Uterus (tissue), 4 donors: ENCODE measurements around the gene KIAA1217. TPM values are rescaled to one million over a fixed set of nuclear protein-coding genes. Genes with fewer than 3 reads are reported as not detected.

ENCODE experiments used
- DNase-seq, 2 donors: peaks; one replicate each; pipeline ENCODE4 v3.0.0-alpha.2; 2019 to 2020
- H3K27ac ChIP-seq, 2 donors: fragments of 200-600 bp; sonication (generic); 1 replicate in 1 of 2; 2 replicates in 1 of 2; pipeline ENCODE4 v1.5.1; 2016 to 2018
- H3K27me3 ChIP-seq, 2 donors: fragments of 200-600 bp; sonication (generic); one replicate each; pipeline ENCODE4 v1.5.1; 2018 to 2019; ENCODE audit warnings: control low read depth in 1 of 2
- H3K36me3 ChIP-seq, 2 donors: fragments of 200-600 bp; sonication (generic); one replicate each; pipeline ENCODE4 v1.5.1; 2019; ENCODE audit warnings: control low read depth in 1 of 2
- H3K4me1 ChIP-seq, 2 donors: fragments of 200-600 bp; sonication (generic); one replicate each; pipeline ENCODE4 v1.5.1; 2018 to 2019; ENCODE audit warnings: control low read depth in 1 of 2
- H3K4me3 ChIP-seq, 2 donors: fragments of 200-600 bp; sonication (generic); 1 replicate in 1 of 2; 2 replicates in 1 of 2; pipeline ENCODE4 v1.5.1; 2018 to 2019; ENCODE audit warnings: mild to moderate bottlenecking in 1 of 2
- H3K9me3 ChIP-seq, 2 donors: fragments of 200-600 bp; sonication (generic); one replicate each; pipeline ENCODE4 v1.5.1; 2019; ENCODE audit warnings: control low read depth in 1 of 2
- CTCF ChIP-seq, 4 experiments: fragments of 200-600 bp in 2 of 4; fragments of 450-650 bp in 2 of 4; sonication (generic) in 2 of 4; IDR thresholded peaks; one replicate each; pipeline ENCODE4 v1.5.1; 2016 to 2019; ENCODE audit warnings: antibody characterized with exemption in 4 of 4, mild to moderate bottlenecking in 2 of 4, moderate library complexity in 1 of 4
- POLR2A ChIP-seq, 2 donors: fragments of 450-650 bp; IDR thresholded peaks; one replicate each; pipeline ENCODE4 v1.6.1; 2016; ENCODE audit warnings: antibody characterized with exemption in 2 of 2, mild to moderate bottlenecking in 1 of 2, moderate library complexity in 1 of 2
- intact Hi-C: fragments of 100-400 bp; cut with DNase I; formaldehyde crosslinking; loops from one replicate; pipeline ENCODE4 v1.15.1; 2023; ENCODE audit warnings: low total_unique reads
- total RNA-seq, 4 donors: library from RNA; depleted of rRNA in 3 of 4; stranded (reverse); fragments of >200 nt in 3 of 4; gene quantifications; one replicate each; pipeline versions ENCODE4 v1.1.0 to v1.2.4, GENCODE V29; 2014 to 2023
- donor health status: DM: yes; HTN: yes; CAD: no.

The KIAA1217 gene
- total RNA-seq, 4 donors from 2014 or later: 3.5 to 38.2 (median 11.6) TPM

- TF ChIP-seq CTCF (IDR thresholded peaks at IDR 0.05): no peak
- TF ChIP-seq POLR2A (IDR thresholded peaks at IDR 0.05): no peak
- Histone ChIP-seq H3K4me3 (no peak overlapping the region), H3K4me1 (no peaks in the 10 kb centered on the region), H3K9me3 (no peaks in the 10 kb centered on the region), H3K36me3 (no peaks in the 10 kb centered on the region), H3K27ac (peak overlapping the region in 1 of 2 donors; percentile 42), H3K27me3 (no peaks in the 10 kb centered on the region)
- no peak for DNase-seq
- intact Hi-C loops: no loop called here
These were observed 244.5 kb downstream of the KIAA1217 start for GRCh38 chr10:24453404-24453830.

GRCh38 chr10:24453973-24454372, 245.0 kb downstream of the KIAA1217 start:
- H3K4me3 ChIP-seq: no peak overlapping the region
- DNase-seq: no peak
- intact Hi-C loops: no loop called here
- no peak for TF ChIP-seq CTCF (IDR thresholded peaks at IDR 0.05)
- TF ChIP-seq POLR2A (IDR thresholded peaks at IDR 0.05): no peak
- no peaks in the 10 kb centered on the region for H3K36me3 ChIP-seq
- H3K27ac ChIP-seq: peak overlapping the region in 1 of 2 donors; percentile 42
- no peaks in the 10 kb centered on the region for H3K4me1 ChIP-seq
- H3K27me3 ChIP-seq: no peaks in the 10 kb centered on the region
- H3K9me3 ChIP-seq: no peaks in the 10 kb centered on the region

GRCh38 chr10:24455447-24455846, 246.5 kb downstream of the KIAA1217 start:
- H3K27me3 ChIP-seq: no peaks in the 10 kb centered on the region
- DNase-seq: no peak
- H3K9me3 ChIP-seq: no peaks in the 10 kb centered on the region
- H3K36me3 ChIP-seq: no peaks in the 10 kb centered on the region
- H3K4me1 ChIP-seq: no peaks in the 10 kb centered on the region
- no peak for TF ChIP-seq CTCF (IDR thresholded peaks at IDR 0.05)
- no peak for TF ChIP-seq POLR2A (IDR thresholded peaks at IDR 0.05)
- intact Hi-C loops: no loop called here
- H3K27ac ChIP-seq: no peak overlapping the region
- no peak overlapping the region for H3K4me3 ChIP-seq

GRCh38 chr10:24456322-24456721, 247.4 kb downstream of the KIAA1217 start:
- intact Hi-C loops: no loop called here
- Histone ChIP-seq H3K36me3 (no peaks in the 10 kb centered on the region), H3K4me1 (no peaks in the 10 kb centered on the region), H3K27ac (no peak overlapping the region), H3K9me3 (no peaks in the 10 kb centered on the region), H3K4me3 (no peak overlapping the region), H3K27me3 (no peaks in the 10 kb centered on the region)
- TF ChIP-seq POLR2A (IDR thresholded peaks at IDR 0.05) (no peak), CTCF (IDR thresholded peaks at IDR 0.05) (no peak)
- no peak for DNase-seq

GRCh38 chr10:24457661-24458318, 248.9 kb downstream of the KIAA1217 start:
- Histone ChIP-seq H3K27me3 (no peaks in the 10 kb centered on the region), H3K4me3 (no peak overlapping the region), H3K9me3 (no peaks in the 10 kb centered on the region), H3K4me1 (no peaks in the 10 kb centered on the region), H3K36me3 (no peaks in the 10 kb centered on the region), H3K27ac (no peak overlapping the region)
- no peak for TF ChIP-seq CTCF (IDR thresholded peaks at IDR 0.05)
- TF ChIP-seq POLR2A (IDR thresholded peaks at IDR 0.05): no peak
- intact Hi-C loops: no loop called here
- no peak for DNase-seq
